Measurements from ENCODE around the gene MICAL2.

- TF ChIP-seq CTCF (IDR thresholded peaks at IDR 0.05 in 2 of 3, conservative IDR thresholded peaks at IDR 0.05 in 1 of 3; ENCODE audit: borderline replicate concordance in 1 of 3, insufficient read depth in 1 of 3, low read depth in 2 of 3, low read length in 2 of 3) (no peak), POLR2AphosphoS5 (IDR thresholded peaks at IDR 0.05; ENCODE audit: low read depth, low read length) (no peak), MAX (IDR thresholded peaks at IDR 0.05) (no peak), EZH2phosphoT487 (IDR thresholded peaks at IDR 0.05; ENCODE audit: borderline replicate concordance) (no peak), EZH2 (IDR thresholded peaks at IDR 0.05) (no peak), POLR2A (IDR thresholded peaks at IDR 0.05; ENCODE audit: borderline replicate concordance, extremely low read depth, insufficient read depth, insufficient read length) (no peak), RAD21 (IDR thresholded peaks at IDR 0.05; ENCODE audit: low read depth) (no peak), SP1 (IDR thresholded peaks at IDR 0.05; ENCODE audit: low read depth) (no peak)
- TF ChIP-seq, protein P1, sequence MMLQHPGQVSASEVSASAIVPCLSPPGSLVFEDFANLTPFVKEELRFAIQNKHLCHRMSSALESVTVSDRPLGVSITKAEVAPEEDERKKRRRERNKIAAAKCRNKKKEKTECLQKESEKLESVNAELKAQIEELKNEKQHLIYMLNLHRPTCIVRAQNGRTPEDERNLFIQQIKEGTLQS (IDR thresholded peaks at IDR 0.05), result no peak
Observed at GRCh38 chr11:12084256-12084655, 26.1 kb upstream of the MICAL2 start.

Measured in HCT116 (cell line).